GM10266 (cell line): ENCODE measurements around the gene ACTL6B.

ENCODE experiments used
- DNase-seq: peaks from one replicate; pipeline ENCODE4 v3.0.0; 2012; ENCODE audit errors: extremely low spot score
- TF ChIP-seq, protein P1 (sequence below): IDR thresholded peaks from 2 replicates; pipeline ENCODE4 v1.5.1; 2012; ENCODE audit warnings: mild to moderate bottlenecking, low read depth; ENCODE audit not compliant: control insufficient read depth, insufficient read depth; ENCODE audit errors: missing control alignments

Gene ACTL6B

GRCh38 chr7:100626530-100627237 lies 29.6 kb downstream of the ACTL6B start:
- DNase-seq: peak; percentile 97
- TF ChIP-seq, protein P1, sequence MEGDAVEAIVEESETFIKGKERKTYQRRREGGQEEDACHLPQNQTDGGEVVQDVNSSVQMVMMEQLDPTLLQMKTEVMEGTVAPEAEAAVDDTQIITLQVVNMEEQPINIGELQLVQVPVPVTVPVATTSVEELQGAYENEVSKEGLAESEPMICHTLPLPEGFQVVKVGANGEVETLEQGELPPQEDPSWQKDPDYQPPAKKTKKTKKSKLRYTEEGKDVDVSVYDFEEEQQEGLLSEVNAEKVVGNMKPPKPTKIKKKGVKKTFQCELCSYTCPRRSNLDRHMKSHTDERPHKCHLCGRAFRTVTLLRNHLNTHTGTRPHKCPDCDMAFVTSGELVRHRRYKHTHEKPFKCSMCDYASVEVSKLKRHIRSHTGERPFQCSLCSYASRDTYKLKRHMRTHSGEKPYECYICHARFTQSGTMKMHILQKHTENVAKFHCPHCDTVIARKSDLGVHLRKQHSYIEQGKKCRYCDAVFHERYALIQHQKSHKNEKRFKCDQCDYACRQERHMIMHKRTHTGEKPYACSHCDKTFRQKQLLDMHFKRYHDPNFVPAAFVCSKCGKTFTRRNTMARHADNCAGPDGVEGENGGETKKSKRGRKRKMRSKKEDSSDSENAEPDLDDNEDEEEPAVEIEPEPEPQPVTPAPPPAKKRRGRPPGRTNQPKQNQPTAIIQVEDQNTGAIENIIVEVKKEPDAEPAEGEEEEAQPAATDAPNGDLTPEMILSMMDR: no peak

DNA sequence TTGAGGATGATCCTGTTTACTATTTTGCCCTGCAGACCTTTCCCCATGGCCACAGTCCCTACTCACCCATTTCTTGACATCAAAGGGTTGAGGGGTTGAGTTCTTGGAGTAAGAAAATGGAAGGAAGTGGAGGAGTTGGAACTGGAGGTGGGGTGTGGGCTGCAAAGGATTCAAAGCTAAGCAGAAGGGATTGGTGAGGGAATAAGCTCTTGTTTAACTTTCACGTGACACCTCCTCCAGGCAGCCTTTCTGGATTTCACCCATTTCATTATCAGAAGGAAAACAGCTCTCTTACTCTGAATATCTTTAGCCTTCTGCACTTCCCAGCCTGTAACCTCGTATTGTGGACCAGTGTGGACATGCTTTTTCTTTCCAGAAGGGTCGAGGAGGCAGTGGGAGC lies 30.2 kb downstream of the ACTL6B start:
- no peak for DNase-seq
- TF ChIP-seq, protein P1: no peak

GRCh38 chr7:100623951-100624824 lies 32.1 kb downstream of the ACTL6B start:
- no peak for DNase-seq
- TF ChIP-seq, protein P1: no peak

DNA sequence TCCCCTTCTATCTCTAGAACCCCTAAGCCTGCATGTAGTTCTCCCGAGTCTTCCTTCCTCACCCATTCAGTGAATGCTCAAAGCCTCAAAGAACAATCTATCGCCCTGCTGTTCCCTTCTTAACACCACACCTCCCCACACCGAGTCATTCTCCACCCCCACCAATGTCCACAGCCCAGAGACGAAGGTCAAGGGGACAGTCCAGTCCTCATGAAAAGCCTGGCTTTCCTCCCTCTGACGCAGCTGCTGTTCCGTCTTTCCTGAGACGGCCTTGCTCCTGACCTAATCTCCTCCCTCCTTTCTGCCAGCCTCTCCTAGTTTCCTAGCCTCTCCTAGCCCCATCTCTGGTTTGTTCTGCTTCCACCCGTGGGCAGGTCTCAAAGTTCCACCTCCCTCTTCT lies 34.7 kb downstream of the ACTL6B start:
- DNase-seq: no peak
- TF ChIP-seq, protein P1: no peak

GRCh38 chr7:100620804-100621203 lies 35.4 kb downstream of the ACTL6B start:
- TF ChIP-seq, protein P1: no peak
- DNase-seq: no peak

- DNase-seq: no peak
- TF ChIP-seq, protein P1: no peak
Observed at GRCh38 chr7:100620239-100620638, 36.0 kb downstream of the ACTL6B start.

DNA sequence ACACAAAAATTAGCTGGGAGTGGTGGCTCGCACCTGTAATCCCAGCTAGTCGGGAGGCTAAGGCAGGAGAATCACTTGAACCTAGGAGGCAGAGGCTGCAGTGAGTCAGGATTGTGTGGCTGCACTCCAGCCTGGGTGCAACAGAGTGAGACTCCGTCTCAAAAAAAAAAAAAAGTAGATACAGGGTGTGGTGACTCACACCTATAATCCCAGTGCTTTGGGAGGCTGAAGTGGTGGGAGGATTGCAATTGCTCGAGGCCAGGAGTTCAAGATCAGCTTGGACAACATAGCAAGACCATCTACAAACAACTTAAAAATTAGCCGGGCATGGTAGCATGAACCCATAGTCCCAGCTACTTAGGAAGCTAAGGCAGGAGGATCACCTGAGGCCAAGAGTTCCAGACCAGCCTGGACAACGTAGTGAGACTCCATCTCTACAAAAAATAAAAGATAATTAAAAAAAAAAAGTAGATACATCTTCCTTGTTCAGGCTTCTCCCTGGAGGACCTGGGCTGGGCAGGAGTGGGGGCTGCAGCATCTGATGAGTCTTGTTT lies 41.9 kb downstream of the ACTL6B start:
- TF ChIP-seq, protein P1: no peak
- DNase-seq: no peak
